Gastrocnemius medialis (tissue), 4 donors: ENCODE results near the gene RASA4B.

Experiments
- CTCF ChIP-seq, 5 experiments: fragments of 450-650 bp in 3 of 5; fragments of 200-600 bp in 2 of 5; sonication (generic) in 2 of 5; IDR thresholded peaks in 4 of 5; conservative IDR thresholded peaks in 1 of 5; 1 replicate in 4 of 5; 2 replicates in 1 of 5; pipeline ENCODE4 v1.5.1; 2016 to 2019; ENCODE audit warnings: antibody characterized with exemption in 5 of 5, mild to moderate bottlenecking in 3 of 5, moderate library complexity in 3 of 5
- POLR2A ChIP-seq, 2 donors: fragments of 450-650 bp; IDR thresholded peaks; one replicate each; pipeline ENCODE4 v1.6.1; 2017; ENCODE audit warnings: antibody characterized with exemption in 2 of 2, mild to moderate bottlenecking in 2 of 2, moderate library complexity in 2 of 2

GRCh38 chr7:102453319-102453718, 64.3 kb downstream of the RASA4B start:
- no peak for TF ChIP-seq CTCF (IDR thresholded peaks at IDR 0.05 in 4 of 5, conservative IDR thresholded peaks at IDR 0.05 in 1 of 5)
- TF ChIP-seq POLR2A (IDR thresholded peaks at IDR 0.05), result no peak
